ENCODE data around the gene SLC9A5. TPM values are rescaled to one million over a fixed set of nuclear protein-coding genes. Genes with fewer than 3 reads are reported as not detected.

SLC9A5 gene, protein sequence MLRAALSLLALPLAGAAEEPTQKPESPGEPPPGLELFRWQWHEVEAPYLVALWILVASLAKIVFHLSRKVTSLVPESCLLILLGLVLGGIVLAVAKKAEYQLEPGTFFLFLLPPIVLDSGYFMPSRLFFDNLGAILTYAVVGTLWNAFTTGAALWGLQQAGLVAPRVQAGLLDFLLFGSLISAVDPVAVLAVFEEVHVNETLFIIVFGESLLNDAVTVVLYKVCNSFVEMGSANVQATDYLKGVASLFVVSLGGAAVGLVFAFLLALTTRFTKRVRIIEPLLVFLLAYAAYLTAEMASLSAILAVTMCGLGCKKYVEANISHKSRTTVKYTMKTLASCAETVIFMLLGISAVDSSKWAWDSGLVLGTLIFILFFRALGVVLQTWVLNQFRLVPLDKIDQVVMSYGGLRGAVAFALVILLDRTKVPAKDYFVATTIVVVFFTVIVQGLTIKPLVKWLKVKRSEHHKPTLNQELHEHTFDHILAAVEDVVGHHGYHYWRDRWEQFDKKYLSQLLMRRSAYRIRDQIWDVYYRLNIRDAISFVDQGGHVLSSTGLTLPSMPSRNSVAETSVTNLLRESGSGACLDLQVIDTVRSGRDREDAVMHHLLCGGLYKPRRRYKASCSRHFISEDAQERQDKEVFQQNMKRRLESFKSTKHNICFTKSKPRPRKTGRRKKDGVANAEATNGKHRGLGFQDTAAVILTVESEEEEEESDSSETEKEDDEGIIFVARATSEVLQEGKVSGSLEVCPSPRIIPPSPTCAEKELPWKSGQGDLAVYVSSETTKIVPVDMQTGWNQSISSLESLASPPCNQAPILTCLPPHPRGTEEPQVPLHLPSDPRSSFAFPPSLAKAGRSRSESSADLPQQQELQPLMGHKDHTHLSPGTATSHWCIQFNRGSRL
- 1.0 and 4.4 TPM in 2 replicates for total RNA-seq (ENCODE audit: low replicate concordance)
- long read RNA-seq = 0 reads

DNA sequence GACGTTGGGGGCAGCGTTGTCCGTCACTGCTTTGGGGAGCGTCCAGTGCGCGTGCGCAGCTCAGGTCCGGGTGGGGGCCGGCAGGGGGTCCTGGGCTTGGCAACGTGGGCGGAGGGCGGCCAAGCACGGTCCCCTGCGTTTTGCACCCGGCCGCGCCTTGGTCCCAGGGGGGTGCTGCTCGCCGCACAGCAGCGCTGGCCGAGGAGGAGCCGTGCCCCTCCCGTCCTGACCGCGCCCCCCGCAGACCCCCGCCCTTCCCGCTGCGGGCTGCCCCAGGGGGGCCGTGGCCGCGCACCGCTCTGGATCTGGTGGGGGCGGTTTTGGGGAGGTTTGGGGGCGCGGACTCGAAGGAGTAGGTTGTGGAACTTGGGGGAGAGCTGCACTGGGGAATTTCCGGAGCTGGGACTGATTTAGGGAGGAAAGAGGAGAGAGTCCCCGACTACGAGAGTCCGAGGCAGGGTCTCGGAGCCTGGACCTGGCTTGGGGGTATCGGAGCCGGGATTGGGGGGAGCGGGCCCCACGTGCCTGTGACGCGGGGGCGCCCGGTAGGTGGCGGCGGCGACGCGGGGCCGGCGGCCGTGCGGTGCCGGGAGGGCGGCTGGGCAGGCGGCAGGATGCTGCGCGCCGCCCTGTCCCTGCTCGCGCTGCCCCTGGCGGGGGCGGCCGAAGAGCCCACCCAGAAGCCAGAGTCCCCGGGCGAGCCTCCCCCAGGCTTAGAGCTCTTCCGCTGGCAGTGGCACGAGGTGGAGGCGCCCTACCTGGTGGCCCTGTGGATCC lies at the start of gene SLC9A5:
Gene SLC9A5, plus strand, starts transcription at position 579 of the 777 bp plus-strand sequence. Its CDS starts 36 bp downstream, at position 615.
- Mint-ChIP-seq H3K27me3 (peaks cover 40% of the 10 kb centered on the region), H3K4me1 (ENCODE audit: unreplicated experiment) (peaks cover 22% of the 10 kb centered on the region), H3K27ac (peak within 1 kb of the TSS; percentile 89), H3K36me3 (no peaks in the 10 kb centered on the region), H3K4me3 (peak within 1 kb of the TSS; percentile 87), H3K9me3 (no peaks in the 10 kb centered on the region)
- no peak for DNase-seq (ENCODE audit: extremely low spot score, unreplicated experiment)
- TF ChIP-seq CTCF (conservative IDR thresholded peaks at IDR 0.05) = peak; percentile 42

DNA sequence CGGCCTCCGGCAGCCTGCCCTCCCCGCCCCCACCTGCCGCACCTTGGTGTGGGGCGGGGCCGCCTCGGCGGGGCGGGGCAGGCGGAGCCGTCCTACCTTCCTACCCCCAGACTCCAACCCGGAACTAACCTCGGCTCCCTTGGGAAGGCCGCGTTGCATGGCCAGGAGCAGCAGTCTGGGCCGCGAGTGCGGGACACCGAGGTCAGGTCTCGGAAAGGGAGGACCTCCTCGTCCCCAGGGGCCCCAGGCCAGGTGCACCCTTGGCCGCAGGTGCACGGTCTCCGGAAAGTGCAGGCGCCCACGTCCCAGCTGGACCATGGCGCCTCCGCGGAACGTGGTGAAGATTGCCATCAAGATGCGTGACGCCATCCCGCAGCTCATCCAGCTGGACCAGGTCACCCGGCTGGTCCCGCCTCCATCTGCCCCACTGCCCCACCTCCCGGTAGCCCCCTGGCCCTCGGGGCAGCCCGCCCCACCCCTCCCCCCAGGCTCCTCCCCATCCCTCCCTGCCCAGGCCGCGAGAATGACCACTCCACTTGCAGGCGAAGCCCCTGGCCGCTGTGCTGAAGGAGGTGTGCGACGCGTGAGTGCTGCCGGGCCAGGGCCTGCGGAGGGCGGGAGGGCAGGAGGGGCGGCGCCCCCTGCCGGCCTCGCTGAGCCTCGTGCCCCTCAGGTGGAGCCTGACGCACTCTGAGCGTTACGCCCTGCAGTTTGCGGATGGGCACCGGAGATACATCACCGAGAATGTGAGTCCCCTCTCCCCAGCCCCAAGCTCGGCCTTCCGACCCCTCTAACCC lies 49.6 kb upstream of the SLC9A5 start, which contains the start of gene ELMO3:
Gene ELMO3, plus strand, starts transcription at position 121 of the 797 bp plus-strand sequence. Its CDS starts 196 bp downstream, at position 317.
- DNase-seq (ENCODE audit: extremely low spot score, unreplicated experiment) = no peak
- Mint-ChIP-seq H3K4me1 (ENCODE audit: unreplicated experiment) (no peaks in the 10 kb centered on the region), H3K36me3 (peaks cover 6% of the 10 kb centered on the region), H3K4me3 (peak within 1 kb of the TSS; percentile 83), H3K9me3 (no peaks in the 10 kb centered on the region), H3K27me3 (no peaks in the 10 kb centered on the region), H3K27ac (no peak within 1 kb of the TSS)
- TF ChIP-seq CTCF (conservative IDR thresholded peaks at IDR 0.05) = peak; percentile 56

DNA sequence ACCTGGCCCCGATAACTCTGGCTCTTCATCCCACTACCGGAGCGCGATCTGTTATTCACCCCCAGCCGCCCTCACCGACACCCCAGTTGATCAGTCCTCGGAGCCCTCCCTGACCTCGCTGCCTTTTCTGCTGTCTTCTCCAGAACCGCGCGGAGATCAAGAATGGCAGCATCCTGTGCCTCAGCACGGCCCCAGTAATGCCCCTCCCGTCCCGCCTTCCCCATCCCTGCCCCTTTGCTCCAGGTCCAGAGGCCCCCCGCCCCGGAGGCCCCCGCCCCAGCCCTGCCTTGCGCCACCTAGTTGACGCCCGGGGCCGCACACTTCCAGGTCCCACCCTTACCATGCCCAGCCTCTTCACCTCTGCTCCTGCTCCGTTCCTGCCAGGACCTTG lies 49.0 kb upstream of the SLC9A5 start:
- H3K27me3 Mint-ChIP-seq = no peaks in the 10 kb centered on the region
- H3K4me3 Mint-ChIP-seq = peak overlapping the region; percentile 83
- no peak overlapping the region for H3K27ac Mint-ChIP-seq
- no peak for DNase-seq (ENCODE audit: extremely low spot score, unreplicated experiment)
- no peaks in the 10 kb centered on the region for H3K9me3 Mint-ChIP-seq
- peaks cover 6% of the 10 kb centered on the region for H3K36me3 Mint-ChIP-seq
- no peaks in the 10 kb centered on the region for H3K4me1 Mint-ChIP-seq (ENCODE audit: unreplicated experiment)
- peak; percentile 24 for TF ChIP-seq CTCF (conservative IDR thresholded peaks at IDR 0.05)

DNA sequence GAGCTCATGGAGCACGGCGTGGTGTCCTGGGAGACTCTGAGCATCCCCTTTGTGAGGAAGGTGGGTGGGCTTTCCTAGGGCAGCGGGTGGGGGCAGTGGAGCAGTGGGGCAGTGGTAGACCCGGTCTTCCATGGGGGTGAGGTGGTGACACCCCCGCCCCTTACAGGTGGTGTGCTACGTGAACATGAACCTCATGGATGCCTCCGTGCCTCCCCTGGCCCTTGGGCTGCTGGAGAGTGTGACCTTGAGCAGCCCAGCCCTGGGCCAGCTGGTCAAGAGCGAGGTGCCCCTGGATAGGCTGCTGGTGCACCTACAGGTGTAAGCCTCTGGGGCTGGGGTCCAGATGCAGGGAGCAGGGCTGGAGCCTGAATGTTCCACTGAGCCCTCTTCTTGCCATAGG lies 48.3 kb upstream of the SLC9A5 start:
- Mint-ChIP-seq H3K36me3 (peaks cover 6% of the 10 kb centered on the region), H3K27ac (no peak overlapping the region), H3K4me3 (peak overlapping the region; percentile 80), H3K4me1 (ENCODE audit: unreplicated experiment) (no peaks in the 10 kb centered on the region), H3K27me3 (no peaks in the 10 kb centered on the region), H3K9me3 (no peaks in the 10 kb centered on the region)
- DNase-seq (ENCODE audit: extremely low spot score, unreplicated experiment) = no peak
- TF ChIP-seq CTCF (conservative IDR thresholded peaks at IDR 0.05) = no peak
